Sigmoid colon (tissue), 4 donors: ENCODE data around the gene P2RX3.

Experiments used
- CTCF ChIP-seq, 4 experiments: fragments of 450-650 bp in 3 of 4; fragments of 200-600 bp in 1 of 4; IDR thresholded peaks; one replicate each; pipeline ENCODE4 v1.5.1; 2016 to 2019; ENCODE audit warnings: antibody characterized with exemption in 4 of 4, mild to moderate bottlenecking in 3 of 4, moderate library complexity in 2 of 4
- EP300 ChIP-seq, 4 donors: sonication (generic); formaldehyde crosslinking; IDR thresholded peaks; one replicate each; pipeline ENCODE4 v1.6.1; 2017; ENCODE audit warnings: antibody characterized with exemption in 4 of 4
- POLR2A ChIP-seq, 2 donors: fragments of 450-650 bp; IDR thresholded peaks; one replicate each; pipeline ENCODE4 v1.6.1; 2016; ENCODE audit warnings: antibody characterized with exemption in 2 of 2, mild to moderate bottlenecking in 2 of 2, moderate library complexity in 2 of 2

DNA sequence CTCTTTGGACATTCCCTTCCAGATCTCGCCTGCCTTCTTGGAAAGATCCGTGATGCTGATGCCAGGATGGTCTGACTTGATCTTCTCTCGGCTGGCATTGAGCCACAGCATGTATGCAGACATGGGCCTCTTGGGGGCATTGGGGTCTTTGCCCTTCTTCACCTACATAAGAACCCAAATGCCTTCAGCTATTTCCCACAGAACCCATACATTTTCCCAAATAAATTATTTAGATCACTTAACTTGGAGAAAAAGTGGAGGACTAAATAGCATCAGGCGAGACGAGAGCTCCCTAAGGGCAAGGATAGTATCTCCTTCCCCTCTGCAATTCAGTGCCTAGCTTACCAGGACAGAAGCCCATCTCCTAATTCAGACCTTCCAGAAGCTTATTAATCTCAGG, 10.4 kb upstream of the P2RX3 start:
- TF ChIP-seq CTCF (IDR thresholded peaks at IDR 0.05) (no peak), POLR2A (IDR thresholded peaks at IDR 0.05) (no peak), EP300 (IDR thresholded peaks at IDR 0.05) (no peak)
